IPS-18c (cell line): ENCODE measurements around the gene ARID5B.

ENCODE experiments used
- H3K4me3 ChIP-seq: 2 replicates; pipeline ENCODE4 v1.7.0; 2013; ENCODE audit warnings: low read depth, mild to moderate bottlenecking, low read length, moderate library complexity; ENCODE audit not compliant: insufficient read depth
- H3K9me3 ChIP-seq: one replicate; pipeline ENCODE4 v1.6.1; 2013; ENCODE audit warnings: mild to moderate bottlenecking, low read length, moderate library complexity; ENCODE audit not compliant: control insufficient read depth, insufficient read depth

The ARID5B gene

GRCh38 chr10:61943674-61944378 lies 42.3 kb downstream of the ARID5B start:
- Histone ChIP-seq H3K9me3 (no peaks in the 10 kb centered on the region), H3K4me3 (no peak overlapping the region)

- Histone ChIP-seq H3K4me3 (no peak overlapping the region), H3K9me3 (no peaks in the 10 kb centered on the region)
Observed at GRCh38 chr10:61944410-61945147, 43.1 kb downstream of the ARID5B start.

GRCh38 chr10:61949687-61950086 lies 48.2 kb downstream of the ARID5B start:
- Histone ChIP-seq H3K4me3 (no peak overlapping the region), H3K9me3 (no peaks in the 10 kb centered on the region)

- no peaks in the 10 kb centered on the region for H3K9me3 ChIP-seq
- no peak overlapping the region for H3K4me3 ChIP-seq
Observed at GRCh38 chr10:61950449-61951143, 49.1 kb downstream of the ARID5B start.

GRCh38 chr10:61951144-61951483 lies 49.6 kb downstream of the ARID5B start:
- no peak overlapping the region for H3K4me3 ChIP-seq
- no peaks in the 10 kb centered on the region for H3K9me3 ChIP-seq

- Histone ChIP-seq H3K9me3 (no peaks in the 10 kb centered on the region), H3K4me3 (no peak overlapping the region)
Observed at GRCh38 chr10:61952028-61952674, 50.7 kb downstream of the ARID5B start.

GRCh38 chr10:61953183-61953582 lies 51.7 kb downstream of the ARID5B start:
- no peak overlapping the region for H3K4me3 ChIP-seq

GRCh38 chr10:61957806-61958205 lies 56.3 kb downstream of the ARID5B start:
- Histone ChIP-seq H3K9me3 (no peaks in the 10 kb centered on the region), H3K4me3 (no peak overlapping the region)

More at GRCh38 chr10:61953183-61953582, 51.7 kb downstream of the ARID5B start:
- H3K9me3 ChIP-seq, result no peaks in the 10 kb centered on the region

GRCh38 chr10:61958311-61958710 lies 56.8 kb downstream of the ARID5B start:
- Histone ChIP-seq H3K4me3 (no peak overlapping the region), H3K9me3 (no peaks in the 10 kb centered on the region)

GRCh38 chr10:61958805-61959204 lies 57.3 kb downstream of the ARID5B start:
- Histone ChIP-seq H3K4me3 (no peak overlapping the region), H3K9me3 (no peaks in the 10 kb centered on the region)

- no peaks in the 10 kb centered on the region for H3K9me3 ChIP-seq
- no peak overlapping the region for H3K4me3 ChIP-seq
Observed at GRCh38 chr10:61959814-61960213, 58.3 kb downstream of the ARID5B start.

GRCh38 chr10:61960396-61961120 lies 59.1 kb downstream of the ARID5B start:
- Histone ChIP-seq H3K4me3 (no peak overlapping the region), H3K9me3 (no peaks in the 10 kb centered on the region)

GRCh38 chr10:61961278-61961677 lies 59.8 kb downstream of the ARID5B start:
- H3K4me3 ChIP-seq, result no peak overlapping the region
- no peaks in the 10 kb centered on the region for H3K9me3 ChIP-seq

- Histone ChIP-seq H3K9me3 (no peaks in the 10 kb centered on the region), H3K4me3 (no peak overlapping the region)
Observed at GRCh38 chr10:61962971-61963370, 61.5 kb downstream of the ARID5B start.

- H3K9me3 ChIP-seq, result no peaks in the 10 kb centered on the region
- no peak overlapping the region for H3K4me3 ChIP-seq
Observed at GRCh38 chr10:61963669-61964058, 62.2 kb downstream of the ARID5B start.

- H3K4me3 ChIP-seq, result no peak overlapping the region
Observed at GRCh38 chr10:61964059-61964709, 62.7 kb downstream of the ARID5B start.

More at GRCh38 chr10:61964059-61964709, 62.7 kb downstream of the ARID5B start:
- H3K9me3 ChIP-seq, result no peaks in the 10 kb centered on the region
